GM10266 (cell line): ENCODE results near the gene DIP2B.

Experiments
- DNase-seq: peaks from one replicate; pipeline ENCODE4 v3.0.0; 2012; ENCODE audit errors: extremely low spot score
- TF ChIP-seq, protein P1 (sequence below): IDR thresholded peaks from 2 replicates; pipeline ENCODE4 v1.5.1; 2012; ENCODE audit warnings: mild to moderate bottlenecking, low read depth; ENCODE audit not compliant: control insufficient read depth, insufficient read depth; ENCODE audit errors: missing control alignments

The DIP2B gene

DNA sequence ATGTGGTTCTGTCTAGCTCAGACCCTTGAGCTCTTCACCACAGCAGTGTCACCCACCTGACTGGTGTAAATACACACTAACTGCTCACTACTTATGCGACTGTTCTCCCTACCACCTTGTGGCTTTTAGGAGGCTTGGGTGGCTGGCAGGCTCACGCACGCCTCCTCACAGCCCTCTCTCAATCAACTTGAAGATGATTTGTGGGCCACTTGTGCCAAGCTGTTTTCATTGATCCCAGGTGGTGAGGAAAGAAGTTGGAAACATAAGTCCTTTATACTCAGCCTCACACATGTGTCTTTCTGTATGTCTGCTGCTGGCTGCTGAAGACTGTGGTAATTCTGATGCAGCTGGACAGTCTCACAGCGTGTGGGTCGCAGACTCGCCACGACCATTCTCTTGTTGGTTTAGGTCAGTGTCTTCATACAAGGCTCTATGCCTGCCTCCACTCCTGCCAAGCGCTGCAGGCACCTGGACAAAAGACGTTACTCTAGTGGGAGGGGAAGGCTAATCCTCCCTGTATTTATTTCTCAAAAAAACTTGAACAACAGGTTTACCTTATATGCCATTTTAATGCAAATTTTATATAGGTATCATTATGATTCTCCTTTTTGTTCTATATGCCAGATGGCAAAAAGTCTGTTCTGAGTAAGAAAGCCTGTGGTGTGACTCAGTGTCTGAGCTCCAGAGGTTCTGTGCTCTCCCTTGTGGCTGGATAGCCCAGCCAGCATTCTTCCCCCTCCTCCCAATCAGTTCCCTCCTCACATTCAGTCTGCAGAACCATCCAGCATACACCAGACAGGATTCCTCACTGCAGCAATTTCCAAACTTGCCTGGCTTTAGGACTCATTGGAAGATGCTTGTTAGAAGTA is 115.6 kb downstream of the DIP2B start:
- DNase-seq, result no peak
- TF ChIP-seq, protein P1, sequence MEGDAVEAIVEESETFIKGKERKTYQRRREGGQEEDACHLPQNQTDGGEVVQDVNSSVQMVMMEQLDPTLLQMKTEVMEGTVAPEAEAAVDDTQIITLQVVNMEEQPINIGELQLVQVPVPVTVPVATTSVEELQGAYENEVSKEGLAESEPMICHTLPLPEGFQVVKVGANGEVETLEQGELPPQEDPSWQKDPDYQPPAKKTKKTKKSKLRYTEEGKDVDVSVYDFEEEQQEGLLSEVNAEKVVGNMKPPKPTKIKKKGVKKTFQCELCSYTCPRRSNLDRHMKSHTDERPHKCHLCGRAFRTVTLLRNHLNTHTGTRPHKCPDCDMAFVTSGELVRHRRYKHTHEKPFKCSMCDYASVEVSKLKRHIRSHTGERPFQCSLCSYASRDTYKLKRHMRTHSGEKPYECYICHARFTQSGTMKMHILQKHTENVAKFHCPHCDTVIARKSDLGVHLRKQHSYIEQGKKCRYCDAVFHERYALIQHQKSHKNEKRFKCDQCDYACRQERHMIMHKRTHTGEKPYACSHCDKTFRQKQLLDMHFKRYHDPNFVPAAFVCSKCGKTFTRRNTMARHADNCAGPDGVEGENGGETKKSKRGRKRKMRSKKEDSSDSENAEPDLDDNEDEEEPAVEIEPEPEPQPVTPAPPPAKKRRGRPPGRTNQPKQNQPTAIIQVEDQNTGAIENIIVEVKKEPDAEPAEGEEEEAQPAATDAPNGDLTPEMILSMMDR, result no peak

DNA sequence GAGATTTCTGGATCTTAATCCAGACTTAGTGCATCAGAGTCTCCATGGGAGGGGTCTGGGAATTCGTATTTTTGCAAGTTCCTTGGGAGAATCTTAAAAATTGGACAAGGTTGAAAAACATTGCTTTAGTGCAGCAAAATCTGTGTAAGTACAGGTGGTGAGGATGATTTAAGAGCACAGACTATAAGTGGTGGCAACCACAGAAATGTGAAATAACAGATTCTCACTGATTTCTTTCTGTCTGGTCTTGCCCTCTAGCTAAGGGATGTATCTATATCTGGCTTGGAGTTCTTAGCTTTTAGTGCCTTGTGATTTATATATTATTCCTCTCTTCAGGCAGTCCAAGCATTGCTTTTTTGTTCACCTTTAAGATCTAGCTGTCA is 116.2 kb downstream of the DIP2B start:
- no peak for DNase-seq
- TF ChIP-seq, protein P1, result no peak

- DNase-seq, result no peak
- TF ChIP-seq, protein P1, result no peak
Measured at GRCh38 chr12:50621399-50622300, 116.9 kb downstream of the DIP2B start.

GRCh38 chr12:50625029-50625925 is 120.5 kb downstream of the DIP2B start:
- TF ChIP-seq, protein P1, result no peak
- DNase-seq, result no peak

GRCh38 chr12:50626026-50626425 is 121.2 kb downstream of the DIP2B start:
- TF ChIP-seq, protein P1, result no peak
- no peak for DNase-seq

DNA sequence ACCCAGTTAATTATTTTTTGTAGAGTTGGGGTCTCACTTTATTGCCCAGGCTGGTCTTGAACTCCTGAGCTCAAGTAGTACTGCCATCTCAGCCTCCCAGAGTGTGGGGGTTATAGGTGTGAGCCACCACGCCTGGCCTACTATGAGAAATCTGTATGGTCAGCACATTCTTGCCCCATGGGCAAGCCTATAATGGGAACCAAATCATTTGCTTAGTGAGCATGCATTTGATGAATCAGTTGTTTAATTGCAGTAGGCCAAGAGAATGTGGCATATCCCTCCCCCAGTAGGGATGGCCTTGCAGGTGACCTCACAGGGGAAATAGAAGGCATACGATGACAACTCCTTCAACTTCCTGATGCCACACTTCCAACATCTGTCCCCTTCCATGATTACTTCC is 122.7 kb downstream of the DIP2B start:
- DNase-seq, result no peak
- TF ChIP-seq, protein P1, result no peak
